Stimulated activated CD4-positive, alpha-beta T cell treated with anti-CD3 and anti-CD28 coated beads, Interleukin-12 subunit alpha, Interleukin-12 subunit beta, amount 100 ng/mL, for 48 hours (primary cell): ENCODE data around the gene PIAS4.
A peak's percentile ranks its signal among the peaks of the same experiment; 100 is the strongest.
"Not testable (repeated sequence)": the region's sequence is repeated elsewhere in the genome, so short reads cannot be mapped to it uniquely, and the experiment has no call there.

Experiments
- DNase-seq, 3 donors: peaks; one replicate each; pipeline ENCODE4 v3.0.0-alpha.2; 2020; ENCODE audit warnings: low read depth in 2 of 3, low spot score in 1 of 3

PIAS4 gene, protein sequence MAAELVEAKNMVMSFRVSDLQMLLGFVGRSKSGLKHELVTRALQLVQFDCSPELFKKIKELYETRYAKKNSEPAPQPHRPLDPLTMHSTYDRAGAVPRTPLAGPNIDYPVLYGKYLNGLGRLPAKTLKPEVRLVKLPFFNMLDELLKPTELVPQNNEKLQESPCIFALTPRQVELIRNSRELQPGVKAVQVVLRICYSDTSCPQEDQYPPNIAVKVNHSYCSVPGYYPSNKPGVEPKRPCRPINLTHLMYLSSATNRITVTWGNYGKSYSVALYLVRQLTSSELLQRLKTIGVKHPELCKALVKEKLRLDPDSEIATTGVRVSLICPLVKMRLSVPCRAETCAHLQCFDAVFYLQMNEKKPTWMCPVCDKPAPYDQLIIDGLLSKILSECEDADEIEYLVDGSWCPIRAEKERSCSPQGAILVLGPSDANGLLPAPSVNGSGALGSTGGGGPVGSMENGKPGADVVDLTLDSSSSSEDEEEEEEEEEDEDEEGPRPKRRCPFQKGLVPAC

DNA sequence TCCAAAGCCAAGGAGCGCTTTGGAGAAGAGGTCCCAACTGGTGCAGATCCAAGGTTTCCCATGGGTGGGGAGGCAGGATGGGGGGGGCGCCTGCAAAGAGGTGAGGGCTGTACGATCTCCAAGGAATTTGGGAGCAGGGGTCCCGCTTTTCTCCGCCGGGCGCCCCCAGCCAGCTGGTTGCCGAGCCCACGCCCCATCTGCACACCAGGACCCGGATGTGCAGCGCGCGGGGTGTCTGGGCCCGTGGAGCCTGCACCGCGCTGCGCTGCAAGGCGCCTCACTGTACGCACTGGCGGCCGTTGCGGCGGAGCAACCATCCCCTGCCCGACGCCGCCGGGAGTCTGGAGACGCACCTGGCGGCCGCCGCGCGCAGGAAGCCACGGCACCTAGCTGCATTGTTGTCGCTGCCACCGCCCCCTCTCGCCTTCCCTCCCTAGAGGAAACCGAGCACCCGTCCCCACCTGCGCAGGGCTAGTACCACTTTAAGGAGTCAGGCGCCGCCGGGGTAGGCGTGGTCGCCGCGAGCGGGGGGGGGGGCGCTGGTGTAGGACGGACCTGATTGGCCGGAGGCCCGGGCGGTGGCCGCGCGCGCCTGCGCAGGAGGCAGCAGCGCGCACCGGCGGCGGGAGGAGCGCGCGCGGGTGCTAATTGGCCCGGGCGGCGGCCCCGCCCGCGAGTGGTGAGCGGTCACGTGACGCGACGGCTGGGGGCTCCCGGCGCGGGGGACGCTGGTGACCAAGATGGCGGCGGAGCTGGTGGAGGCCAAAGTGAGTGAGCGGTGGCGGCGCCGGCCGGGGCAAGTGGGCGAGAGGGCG is at the start of gene PIAS4:
Gene PIAS4, plus strand, starts transcription at position 716 of the 815 bp plus-strand sequence. Its CDS starts 25 bp downstream, at position 741.
- DNase-seq = peak; percentile 87 to 95 (median 95)

DNA sequence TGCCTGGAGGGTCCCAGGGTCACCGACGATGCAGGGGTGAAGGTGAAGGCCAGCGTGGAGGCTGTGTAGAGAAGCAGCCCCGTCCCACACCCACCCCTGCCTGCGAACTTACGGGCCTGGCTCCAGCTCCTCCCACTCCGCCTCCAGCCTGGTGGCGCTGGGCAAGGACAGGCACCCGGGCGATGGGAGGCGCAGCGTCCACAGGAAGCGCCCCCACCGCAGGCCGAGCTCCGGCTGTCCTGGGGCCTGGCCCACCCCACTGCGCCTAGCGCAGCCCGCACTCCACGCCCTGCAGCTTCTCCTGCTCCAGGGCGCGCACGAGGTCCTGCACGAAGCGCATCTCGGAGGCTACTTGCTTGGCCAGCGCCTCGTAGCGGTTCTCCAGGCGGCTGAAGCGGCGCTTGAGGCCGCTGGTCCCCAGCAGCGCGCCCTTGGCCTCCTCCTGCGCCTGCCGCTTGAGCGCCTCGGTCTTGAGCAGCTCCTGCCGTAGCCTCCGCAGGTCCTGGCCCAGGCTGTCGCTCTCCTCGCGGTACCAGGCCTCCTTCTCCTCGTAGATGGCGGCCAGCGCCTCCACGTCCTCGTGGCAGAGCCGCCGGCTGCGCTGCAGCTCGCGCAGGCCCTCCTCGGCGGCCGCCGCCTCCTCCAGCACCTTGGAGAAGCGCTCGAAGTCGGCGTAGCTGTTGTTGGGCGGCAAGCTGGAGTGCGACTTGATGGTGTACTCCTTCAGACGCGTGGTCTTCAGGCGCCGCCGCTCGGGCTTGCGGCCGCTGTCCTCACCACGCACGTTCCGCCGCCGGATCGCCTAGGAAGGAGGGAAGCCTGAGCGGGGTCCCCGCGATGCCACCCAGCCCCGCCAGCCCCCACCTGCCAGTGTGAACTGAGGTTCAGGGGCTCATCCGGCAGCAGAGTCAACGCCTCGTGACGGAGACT is 48.4 kb upstream of the PIAS4 start:
- DNase-seq = no peak

DNA sequence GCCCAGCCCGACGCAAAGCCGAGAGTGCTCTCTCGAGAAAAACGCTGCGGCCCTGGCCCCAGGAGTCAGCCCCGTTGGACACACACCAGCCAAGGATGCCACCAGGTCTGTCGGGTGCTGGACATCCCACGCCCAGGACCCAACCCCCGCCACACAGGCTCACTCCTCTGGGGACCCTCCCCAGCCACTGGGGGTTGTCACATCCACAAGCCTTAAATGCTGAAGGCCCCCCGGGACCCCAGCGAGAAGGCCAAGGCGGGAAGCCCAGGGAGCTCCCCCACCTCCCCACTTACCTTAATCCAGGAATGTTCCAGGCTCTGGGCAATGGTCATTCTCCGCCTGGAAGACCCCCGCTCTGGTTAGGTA is 47.8 kb upstream of the PIAS4 start:
- DNase-seq = no peak

DNA sequence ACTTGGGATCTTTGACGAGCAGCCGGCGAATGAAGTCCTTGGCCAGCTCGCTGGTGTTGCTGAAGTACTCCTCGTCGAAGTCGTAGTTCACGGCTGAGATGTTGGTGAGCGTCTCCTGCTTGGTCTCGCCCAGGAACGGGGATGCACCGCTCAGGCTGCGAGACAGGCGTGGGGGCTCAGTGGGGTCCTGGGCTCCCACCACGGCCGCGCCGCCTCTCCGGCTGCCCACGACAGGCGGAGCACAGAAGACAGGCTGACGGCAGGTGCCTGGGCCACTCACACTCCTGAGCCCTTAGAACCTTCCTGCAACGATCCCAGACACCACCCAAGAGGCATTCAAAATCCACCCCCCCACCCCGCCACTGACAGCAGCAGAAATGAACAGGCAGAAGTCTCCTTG is 46.5 kb upstream of the PIAS4 start:
- DNase-seq = no peak

DNA sequence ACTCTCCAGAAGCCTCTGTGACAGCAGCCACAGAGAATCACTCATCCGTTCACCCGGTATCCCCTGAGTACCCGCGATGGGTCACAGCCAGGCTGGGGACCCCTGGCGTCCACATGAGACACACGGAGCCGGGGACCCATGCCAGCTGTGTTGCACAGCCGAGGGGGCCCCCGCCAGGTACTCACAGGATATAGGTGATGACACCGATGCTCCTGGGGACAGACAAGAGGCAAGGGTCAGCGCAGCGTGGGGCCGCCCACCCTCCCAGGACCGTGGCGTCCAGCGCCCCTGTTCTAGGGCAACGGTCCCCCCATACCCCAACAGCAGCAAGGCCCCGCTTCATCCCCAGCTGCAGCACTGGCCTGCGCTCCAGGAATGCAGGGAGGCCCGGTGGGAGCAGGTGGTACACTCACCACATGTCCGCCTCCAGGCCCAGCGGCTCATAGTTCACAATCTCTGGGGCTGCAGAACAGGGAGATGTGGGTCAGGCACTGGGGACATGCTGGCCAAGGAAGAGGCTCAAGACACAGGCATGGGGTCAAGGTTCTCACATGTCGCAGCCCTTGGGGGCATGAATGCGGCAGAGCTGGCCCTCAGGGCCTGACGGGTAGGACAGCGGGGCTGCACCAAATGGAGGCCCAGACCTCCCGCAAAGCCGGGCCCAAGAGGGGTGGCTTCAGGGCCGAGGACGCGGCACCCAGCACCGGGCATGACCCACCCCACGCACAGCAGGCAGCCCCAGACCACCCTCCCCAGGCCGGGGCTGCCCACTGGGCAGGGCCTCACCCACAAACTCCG is 43.9 kb upstream of the PIAS4 start:
- no peak for DNase-seq

DNA sequence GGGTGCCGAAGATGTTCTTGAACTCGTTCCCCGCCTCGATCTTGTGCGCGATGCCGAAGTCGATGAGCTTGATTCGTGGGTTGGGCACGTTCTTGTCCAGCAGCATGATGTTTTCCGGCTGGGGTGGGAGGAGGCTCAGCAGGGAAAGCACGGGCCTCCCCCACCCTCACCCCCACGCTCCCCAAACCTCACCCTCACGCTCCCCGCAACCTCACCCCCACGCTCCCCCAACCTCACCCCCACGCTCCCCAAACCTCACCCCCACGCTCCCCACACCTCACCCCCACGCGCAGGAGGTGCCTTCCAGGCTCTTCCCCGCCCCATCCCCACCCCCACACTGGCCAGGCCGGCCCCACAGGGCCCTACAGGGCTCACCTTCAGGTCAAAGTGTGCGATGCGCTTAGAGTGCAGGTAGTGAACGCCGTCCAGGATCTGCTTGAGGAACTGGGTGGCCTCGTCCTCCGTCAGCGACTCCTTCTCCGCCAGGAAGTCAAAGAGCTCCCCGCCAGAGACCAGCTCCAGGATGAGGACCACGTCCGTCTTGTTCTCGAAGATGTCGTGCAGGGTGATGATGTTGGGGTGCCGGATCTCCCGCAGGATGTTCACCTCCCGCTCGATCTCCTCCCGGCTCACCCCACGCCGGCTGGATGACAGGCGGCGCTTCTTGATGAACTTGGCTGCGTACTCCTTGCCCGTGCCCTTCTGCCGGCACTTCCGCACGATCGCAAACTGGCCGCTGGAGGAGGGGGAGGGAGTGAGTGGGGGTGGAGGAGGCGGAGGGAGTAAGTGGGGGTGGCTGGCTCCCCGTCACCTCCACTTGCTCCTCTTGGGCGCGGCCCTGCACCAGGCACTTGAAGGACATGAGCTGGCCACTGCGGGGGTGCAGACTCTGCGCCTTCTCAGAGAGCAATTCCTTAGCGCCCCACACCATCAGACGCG is 43.0 kb upstream of the PIAS4 start:
- DNase-seq = no peak

DNA sequence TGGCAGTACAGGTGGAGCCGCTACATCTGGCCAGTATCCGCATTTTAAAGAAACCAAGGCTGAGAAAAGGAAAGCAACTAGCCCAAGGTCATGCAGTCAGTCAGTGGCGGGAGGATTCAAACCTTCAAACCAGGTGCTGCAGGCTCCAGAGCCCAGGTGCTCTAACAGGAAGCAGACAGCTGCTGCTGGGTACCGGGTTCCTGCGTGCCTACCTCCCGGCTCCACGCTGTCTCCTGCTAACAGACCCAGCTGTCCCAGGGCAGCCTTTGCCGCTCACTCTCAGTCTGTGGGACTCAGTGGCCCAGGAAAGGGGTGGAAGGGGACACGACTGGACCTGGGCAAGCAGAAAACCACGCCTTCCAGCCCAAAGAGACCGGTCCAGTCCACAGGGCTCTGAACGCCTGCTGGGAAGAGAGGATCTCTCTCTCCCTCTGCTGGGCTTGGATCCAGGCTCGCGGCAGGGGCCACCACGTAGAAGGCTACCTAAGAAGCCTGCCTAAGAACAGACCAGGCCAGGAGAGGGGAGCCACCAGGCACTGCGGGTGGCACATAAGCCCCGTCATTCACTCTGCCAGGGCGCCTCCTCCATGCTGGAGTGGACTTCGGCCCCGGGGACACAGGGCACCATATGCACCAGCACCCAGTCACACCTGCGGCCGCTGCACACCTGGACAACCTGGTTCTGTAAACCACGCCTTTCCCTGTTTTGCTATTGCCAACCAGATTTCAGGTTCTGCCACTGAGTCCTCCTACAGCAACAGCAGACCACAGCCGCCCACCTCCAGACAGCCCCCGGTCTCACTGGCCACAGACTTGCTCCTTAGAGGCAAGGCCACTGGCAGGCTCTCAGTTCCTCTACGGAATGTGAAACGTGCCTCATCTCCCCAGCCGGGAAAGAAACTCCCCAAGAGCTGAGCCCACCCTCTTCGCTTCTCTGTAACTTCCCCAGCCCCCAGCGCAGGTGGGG is 41.2 kb upstream of the PIAS4 start:
- no peak for DNase-seq

DNA sequence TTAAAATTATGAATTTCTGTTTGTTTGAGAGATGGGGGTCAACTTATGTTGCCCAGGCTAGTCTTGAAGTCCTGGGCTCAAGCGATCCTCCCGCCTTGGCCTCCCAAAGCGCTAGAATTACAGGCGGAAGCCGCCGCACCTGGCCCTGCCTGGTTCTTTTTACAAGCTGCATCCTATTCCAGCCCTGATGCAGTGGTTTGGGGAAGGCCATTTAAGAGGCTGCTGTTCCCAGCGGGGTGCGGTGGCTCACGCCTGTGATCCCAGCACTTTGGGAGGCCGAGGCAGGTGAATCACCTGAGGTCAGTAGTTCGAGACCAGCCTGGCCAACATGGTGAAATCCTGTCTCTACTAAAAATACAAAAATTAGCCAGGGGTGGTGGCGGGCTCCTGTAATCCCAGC is 39.6 kb upstream of the PIAS4 start:
- not testable (repeated sequence) for DNase-seq

DNA sequence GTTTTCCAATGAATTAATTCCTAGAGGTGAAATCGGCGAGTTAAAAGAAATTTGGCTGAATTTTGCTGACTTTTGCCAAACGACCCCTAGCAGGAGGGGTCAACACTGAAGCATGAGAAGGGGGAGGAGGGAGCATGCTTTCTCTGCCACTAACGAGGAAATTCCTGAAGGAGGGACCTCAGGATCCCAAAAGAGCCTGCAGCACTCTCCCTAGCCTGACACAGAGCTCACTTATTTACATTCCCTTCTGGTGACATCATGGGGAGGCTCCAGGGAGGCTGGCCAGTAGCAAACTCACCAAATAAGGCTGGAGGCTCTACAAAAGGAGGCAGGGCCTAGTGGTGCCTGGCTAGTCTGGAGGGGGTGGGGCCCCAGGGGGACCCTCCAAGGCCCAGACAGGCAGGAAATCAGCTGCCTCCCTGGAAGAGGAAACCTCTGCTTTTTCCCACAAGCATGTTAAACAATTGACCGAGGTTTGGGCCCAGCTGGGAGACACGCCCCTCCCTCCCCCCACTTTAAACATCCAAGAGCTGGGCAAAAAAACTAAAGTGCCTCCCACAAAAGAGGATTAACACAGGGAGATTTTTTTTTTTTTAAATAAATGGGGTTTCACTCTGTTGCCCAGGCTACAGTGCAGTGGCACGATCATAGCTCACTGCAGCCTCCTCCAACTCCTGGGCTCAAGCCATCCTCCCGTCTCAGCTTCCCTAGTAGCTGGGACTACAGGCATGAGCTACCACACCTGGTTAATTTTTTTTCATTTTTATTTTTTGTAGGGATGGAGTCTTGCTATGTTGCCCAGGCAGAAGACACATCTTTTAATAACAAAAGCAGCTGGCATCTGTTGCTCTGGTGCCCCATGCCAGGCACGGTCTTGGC is 38.7 kb upstream of the PIAS4 start:
- no peak for DNase-seq

DNA sequence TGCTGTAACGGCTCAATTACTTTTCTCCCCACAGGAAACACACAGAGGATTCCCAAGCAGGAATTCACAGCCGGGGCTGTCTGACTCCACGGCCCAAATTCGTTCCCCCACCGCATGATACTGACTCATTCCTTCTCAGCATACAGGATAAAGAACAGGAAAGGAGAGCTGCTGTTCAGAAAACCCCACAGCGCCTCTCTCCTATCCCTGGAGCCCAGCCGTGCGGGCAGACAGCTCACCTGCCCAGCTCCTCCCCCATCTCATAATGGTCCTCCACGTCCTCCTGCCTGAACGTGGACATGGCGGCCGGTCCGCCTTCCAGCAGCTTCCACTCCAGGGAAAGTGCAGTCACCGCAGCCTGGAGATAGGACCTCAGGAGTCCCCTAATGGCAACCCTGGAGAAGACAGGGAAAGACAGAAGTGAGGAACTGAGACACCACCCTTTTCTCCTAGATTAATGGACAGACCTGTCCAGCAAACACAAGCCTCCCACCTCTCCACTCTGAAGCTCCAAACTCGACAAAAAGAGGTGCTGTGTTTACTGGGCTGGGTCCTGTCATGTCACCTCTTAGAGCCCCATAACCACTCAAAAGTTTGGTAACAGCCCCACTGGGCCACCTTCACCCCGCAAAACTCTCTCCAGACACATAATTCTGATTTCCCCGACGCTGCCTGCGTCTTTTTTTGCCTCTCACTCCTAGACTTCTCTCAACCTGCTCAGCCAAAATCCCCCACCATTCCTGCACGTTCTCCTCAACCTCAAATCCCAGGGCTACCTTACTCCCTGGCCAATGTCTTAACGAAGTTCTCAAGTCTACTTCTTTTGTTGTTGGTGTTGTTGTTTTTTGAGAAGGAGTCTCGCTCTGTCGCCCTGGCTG is 37.9 kb upstream of the PIAS4 start:
- DNase-seq = no peak

DNA sequence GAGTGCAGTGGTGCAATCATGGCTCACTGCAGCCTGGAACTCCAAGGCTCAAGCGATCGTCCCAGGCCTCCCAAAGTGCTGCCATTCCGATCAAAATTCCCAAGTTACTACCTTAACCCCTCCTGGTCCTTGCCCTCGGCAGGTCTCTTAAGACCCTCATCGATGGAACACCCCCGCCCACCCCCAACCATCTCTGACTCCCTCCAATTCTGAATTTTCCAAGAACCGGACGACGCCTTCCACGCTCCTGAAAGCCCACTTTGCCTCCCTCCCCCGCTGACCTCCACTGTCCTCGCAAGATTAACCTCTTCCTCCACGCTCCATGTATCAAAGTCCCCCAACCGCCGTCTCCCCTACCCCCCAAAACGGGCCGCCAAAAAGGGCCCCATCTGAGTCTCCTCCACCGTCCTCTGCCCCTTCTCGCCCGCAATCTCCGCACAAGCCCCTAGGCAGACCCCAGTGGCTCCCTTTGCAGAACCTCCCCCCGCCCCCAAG is 37.2 kb upstream of the PIAS4 start:
- DNase-seq = no peak

DNA sequence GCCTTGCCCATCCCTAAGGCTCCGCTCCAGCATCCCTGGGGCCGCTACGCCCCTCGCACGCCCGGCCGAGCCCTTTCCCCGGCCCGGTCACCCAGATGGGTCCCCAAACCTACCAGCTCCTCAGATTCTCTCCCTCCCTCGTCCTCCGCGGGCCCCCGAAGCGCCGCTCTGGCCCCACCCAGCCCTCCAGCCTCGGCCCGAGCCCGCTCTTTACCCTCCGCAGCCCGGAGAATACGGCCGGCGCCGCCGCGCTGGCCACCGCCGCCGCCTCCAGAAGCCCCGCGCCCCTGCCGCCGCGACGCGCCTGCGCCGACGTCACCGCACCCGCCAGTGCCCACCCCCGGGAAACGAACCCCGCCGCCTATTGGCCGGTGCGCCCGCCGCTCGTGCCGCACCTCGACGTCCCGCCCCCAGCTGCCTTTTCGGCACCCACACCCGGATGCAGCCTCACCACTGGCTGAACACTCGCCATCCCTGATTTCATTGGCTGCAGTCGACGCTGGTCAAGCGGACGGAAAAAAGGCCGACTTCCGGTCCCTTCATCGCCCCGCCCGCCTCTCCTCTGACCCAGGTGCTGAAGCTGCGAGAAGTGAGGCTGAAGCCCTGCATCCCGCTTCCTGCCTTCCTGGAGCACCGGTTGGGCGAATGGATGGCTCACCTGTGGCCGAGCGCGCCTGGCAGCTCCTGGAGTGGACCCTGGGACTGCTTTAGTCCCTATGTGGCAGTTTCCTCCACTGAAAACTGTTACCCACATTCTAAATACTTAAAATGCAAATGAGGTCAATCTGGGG is 36.5 kb upstream of the PIAS4 start, which contains the start of gene DAPK3:
Gene DAPK3, minus strand, starts transcription at position 292 of the 791 bp plus-strand sequence. CDS start 1,364 bp downstream, outside the sequence.
- DNase-seq = peak; percentile 91 to 94 (median 92)

DNA sequence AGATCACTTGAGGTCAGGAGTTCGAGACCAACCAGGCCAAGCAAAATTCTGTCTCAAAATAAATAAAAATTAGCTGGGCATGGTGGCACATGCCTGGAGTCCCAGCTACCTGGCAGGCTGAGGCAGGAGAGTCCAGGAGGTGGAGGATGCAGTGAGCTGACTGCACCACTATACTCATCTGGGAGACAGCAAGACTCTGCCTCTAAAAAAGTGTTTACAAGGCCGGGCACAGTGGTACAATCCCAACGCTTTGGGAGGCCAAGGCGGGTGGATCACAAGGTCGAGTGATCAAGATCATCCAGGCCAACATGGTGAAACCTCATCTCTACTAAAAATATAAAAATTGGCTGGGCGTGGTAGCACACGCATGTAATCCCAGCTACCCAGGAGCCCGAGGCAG is 32.4 kb upstream of the PIAS4 start:
- DNase-seq = no peak

DNA sequence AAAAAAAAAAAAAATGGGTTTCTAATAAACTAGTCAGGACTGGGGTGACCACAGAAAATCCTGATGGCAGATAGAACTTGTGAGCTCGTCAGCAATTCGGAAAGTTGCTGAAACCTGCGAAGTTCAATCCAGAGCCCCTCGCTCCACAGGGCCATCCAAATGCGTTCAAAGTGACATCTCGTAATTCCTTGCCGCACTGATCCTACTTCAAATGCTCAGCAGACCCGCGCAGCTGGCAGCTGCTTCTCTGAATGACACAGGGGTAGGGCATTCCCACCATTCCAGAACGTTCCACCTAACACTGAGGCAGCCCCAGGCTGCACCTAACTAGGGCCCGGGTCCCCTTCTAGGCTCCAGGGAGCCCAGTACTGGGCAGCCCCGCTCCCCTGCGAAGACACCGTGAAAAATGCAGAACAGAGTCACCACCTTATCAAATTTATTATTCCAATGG is 31.9 kb upstream of the PIAS4 start:
- DNase-seq = no peak
